ENCODE data around the gene PCGF2. TPM values are rescaled to one million over a fixed set of nuclear protein-coding genes. Genes with fewer than 3 reads are reported as not detected.

PCGF2 gene
- polyA plus RNA-seq, 1 donor: 72.0 TPM

- no peak for DNase-seq
Observed at GRCh38 chr17:38717139-38717745, 30.9 kb downstream of the PCGF2 start.

DNA sequence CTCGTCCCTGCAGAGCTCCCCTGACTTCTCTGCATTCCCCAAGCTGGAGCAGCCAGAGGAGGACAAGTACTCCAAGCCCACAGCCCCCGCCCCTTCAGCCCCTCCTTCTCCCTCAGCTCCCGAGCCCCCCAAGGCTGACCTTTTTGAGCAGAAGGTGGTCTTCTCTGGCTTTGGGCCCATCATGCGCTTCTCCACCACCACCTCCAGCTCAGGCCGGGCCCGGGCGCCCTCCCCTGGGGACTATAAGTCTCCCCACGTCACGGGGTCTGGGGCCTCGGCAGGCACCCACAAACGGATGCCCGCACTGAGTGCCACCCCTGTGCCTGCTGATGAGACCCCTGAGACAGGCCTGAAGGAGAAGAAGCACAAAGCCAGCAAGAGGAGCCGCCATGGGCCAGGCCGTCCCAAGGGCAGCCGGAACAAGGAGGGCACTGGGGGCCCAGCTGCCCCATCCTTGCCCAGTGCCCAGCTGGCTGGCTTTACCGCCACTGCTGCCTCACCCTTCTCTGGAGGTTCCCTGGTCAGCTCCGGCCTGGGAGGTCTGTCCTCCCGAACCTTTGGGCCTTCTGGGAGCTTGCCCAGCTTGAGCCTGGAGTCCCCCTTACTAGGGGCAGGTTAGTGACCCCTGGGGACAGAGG is 31.6 kb downstream of the PCGF2 start:
- DNase-seq: no peak

GRCh38 chr17:38715216-38715943 is 32.8 kb downstream of the PCGF2 start:
- no peak for DNase-seq

DNA sequence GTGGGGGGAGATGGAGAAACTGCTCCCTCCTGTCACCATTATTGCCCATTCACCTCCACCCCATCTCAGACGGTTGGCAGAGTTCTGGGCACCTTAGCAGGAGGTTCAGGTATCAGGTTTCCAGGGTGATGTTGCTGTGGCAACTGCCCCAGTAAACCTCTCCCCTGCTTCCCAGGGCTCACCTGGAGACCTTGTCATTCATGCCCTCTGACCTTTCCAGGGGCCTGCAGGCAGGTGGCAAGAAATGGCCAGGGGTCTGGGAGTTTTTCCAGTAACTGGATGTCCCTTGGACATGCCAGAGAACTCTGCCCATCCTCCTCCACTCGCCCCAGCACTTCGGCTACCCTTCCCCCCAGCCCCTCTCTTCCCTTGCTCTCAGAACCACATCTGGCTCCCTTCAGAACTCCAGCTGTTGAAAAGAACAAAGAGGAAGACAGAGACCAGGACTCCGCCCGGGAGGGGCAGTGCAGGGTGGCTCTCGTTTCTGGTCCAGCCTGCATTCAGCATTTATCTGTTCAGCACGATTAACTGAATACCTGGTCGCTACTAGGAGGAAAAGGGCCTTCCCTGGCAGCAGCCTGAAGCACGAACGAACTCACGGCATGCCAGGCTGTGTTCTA is 34.6 kb downstream of the PCGF2 start:
- DNase-seq: no peak

DNA sequence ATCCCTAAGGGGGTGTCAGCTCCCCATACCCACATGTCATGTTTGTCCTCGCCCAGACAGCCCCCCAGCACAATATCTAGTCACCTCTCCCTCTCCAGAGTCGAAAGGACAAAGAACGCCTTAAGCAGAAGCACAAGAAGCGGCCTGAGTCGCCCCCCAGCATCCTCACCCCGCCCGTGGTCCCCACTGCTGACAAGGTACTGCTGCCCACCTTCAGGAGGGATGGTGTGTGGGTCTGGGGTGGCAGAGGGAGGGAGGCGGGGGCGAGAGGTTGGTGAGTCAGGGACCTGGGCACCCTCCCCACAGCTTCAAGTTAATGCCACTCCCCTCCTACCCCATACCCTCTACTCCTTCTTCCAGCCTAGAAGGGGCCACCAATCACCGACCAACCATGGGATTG is 35.5 kb downstream of the PCGF2 start:
- no peak for DNase-seq

- DNase-seq: no peak
Observed at GRCh38 chr17:38711792-38712571, 36.2 kb downstream of the PCGF2 start.

GRCh38 chr17:38710985-38711384 is 37.2 kb downstream of the PCGF2 start:
- DNase-seq: no peak

GRCh38 chr17:38710604-38710962 is 37.6 kb downstream of the PCGF2 start:
- no peak for DNase-seq

DNA sequence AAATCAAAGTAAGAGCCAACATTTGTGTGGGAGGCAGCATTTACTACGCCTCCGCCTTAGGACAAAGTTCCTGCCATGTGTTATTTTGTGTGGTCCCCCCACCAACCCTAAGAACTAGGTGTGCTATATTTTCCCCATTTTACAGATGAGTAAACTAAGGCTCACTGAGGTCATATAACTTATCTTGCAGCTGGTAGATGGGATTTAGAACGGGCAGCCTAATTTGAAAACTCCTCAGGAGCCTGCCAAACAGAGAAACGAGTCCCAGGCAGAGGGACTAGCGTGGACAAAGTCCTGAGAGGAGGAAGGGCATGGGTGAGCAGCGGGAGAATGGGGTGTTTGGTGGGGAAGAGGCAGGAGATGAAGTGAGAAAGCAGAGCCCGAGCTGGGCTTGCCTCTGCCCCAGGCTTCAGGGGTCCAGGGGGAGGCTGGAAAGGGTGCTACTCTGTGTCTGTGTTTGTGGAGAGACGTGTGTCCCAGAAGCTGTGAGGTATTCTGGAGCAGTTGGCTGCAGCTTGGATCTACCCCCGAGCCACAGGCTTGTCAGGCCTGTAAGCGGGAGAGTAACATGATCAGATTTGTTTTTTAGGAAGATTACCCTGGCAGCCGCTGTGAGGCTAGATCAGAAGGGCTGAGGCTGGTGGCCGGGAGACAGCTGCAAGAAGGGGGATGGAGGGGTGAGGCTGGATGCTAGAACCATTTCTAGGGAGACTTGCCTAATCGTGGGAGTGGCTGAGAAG is 38.1 kb downstream of the PCGF2 start:
- DNase-seq: no peak

GRCh38 chr17:38709104-38709820 is 38.9 kb downstream of the PCGF2 start:
- DNase-seq: no peak

DNA sequence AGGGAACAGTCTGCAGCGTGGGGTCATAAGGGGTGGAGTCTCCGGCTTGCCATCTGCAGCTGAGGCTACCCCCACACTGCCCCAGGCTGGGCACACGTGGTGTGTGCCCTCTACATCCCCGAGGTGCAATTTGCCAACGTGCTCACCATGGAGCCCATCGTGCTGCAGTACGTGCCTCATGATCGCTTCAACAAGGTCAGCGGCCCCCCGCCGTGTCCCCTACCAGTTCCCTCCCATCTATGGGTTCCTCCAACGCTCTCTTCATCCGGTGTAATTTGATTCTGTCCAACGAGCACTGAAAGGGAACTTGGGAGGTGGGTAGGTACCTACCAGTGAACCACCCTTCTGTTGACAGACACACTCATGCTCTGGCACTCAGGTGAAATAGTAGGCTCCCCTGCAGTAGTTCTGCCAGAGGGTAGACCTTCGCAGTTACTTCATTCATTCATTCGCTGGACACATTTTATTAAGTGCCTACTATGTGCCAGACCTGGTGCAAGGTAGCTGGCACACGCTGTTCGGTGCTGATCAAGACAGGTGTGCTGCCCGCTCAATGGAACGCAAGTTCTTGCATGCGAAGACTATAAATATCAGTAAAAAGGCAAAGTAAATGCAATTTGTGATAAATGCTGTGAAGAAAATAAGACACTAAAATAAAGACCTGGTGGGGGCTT is 40.3 kb downstream of the PCGF2 start:
- no peak for DNase-seq

- DNase-seq: no peak
Observed at GRCh38 chr17:38706505-38707216, 41.5 kb downstream of the PCGF2 start.

DNA sequence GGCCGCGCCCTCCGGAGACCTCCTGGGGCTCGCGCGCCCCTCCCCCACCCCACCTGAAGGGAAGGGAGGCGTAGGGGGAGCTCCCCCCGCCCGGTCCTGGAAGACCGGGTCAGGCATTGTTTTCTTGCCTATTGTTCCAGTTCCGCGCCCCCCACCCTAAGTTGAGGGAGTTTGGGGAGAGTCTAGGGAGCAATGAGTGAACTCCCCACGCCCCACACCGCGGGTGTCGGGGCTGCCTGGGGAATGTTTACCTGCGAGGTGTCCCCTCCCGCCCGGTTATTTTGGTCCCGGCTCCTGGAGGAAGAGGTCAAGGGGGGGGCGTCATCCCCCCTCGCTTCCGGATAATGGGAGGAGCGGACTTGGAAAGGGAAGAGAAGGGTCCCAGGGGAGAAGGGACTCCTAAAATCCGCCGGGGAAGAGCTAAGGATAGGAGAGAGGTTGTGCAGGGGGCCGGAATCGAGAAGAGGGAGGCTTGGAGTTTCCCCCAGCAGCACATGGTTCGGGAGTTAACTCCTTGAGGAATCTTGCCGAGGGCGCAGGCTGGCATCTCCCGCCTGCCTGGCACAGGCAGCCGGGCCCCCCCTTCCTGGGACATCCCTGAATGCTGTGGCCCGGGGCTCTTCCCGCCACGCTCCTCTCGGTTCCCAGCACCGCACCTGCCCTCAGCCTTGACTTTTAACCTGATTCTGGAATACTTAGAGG is 42.2 kb downstream of the PCGF2 start:
- no peak for DNase-seq

- DNase-seq: no peak
Observed at GRCh38 chr17:38705523-38705802, 42.7 kb downstream of the PCGF2 start.

DNA sequence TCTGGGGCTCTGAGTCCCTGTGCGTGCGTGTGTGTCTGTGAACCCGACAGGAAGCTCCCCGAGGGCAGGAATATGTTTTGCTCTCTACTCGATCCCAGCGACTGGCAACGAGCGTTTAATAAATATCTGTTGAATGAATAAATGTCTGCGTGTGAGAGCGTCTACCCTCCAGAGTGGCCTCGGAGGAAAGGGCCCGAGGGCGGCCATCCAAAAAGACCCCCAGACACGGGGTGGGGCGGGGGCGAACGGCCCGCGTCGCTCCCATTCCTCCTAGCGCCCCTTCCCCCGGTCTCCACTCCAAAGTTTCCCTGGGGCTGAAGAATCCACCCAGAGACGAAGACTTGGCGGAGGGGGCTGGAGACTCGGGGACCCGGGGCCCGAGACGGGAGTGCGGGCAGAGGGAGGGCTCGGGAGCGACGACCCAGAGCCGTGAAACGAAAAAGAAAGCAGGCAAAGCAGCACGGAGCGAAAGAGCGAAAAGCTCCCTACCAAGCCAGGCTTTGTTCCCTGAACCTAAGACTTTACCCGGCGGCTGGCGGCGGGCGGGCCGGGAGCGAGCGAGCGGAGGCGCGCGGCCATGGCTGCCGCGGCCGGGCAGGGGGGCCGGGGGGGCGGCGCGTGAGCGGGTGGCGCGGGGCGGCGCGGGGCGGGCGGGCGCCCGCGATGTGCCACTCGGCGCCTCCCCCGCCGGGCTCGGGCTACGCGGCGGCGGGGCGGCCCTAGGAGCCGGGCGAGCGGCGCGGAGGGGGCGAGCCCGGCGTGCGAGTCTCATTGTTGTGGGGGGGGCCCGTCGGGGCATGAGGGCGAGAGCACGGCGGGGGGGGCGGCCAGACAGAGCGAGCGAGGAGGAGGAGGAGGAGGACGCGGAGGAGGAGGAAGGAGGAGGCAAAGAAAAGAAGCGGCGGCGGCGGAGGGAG is 43.3 kb downstream of the PCGF2 start, which contains the start of gene MLLT6:
Gene MLLT6 (plus strand): TSS at position 668 of the 917 bp plus-strand sequence. CDS start 360 bp downstream, outside the sequence.
- peak; percentile 81 for DNase-seq

- peak; percentile 89 for DNase-seq
Observed at GRCh38 chr17:38703742-38704605, 44.2 kb downstream of the PCGF2 start.

Measured in left kidney (tissue), 2 donors.